ENCODE data around the gene SMIM45.

SMIM45 gene

DNA sequence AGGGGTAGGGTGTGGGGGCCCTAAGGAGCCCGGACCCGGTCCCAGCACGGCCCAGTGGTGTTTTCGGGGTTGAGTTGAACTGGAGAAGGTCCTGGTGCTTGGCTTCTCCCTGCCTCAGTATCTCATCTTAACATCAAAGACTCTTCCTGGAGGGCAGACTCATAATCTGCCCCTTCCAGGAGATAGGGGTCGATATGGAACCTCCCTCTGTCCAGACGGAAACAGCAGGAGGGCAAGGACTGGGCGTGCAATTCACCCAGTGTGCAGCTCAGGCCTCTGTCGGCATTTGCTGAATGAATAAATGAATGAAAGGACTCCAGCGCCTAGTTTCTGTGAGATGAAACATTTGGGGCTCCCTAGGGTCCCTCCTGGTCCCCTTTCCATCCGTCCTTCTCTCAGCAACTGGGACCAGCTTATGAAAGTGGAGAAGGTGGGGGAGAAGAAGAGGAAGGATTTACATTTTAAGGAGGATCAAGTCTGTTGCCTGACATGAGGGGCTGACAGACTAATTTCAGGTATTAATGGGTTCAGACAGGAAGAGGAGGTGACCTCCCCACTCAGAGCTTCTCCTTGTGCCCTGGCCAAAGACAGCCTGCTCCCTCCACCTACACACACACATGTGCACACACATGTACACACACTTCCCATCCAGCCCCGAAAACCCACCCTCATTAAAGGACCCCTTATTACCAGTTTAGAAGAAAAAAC, 36.0 kb upstream of the SMIM45 start:
- DNase-seq, result no peak

DNA sequence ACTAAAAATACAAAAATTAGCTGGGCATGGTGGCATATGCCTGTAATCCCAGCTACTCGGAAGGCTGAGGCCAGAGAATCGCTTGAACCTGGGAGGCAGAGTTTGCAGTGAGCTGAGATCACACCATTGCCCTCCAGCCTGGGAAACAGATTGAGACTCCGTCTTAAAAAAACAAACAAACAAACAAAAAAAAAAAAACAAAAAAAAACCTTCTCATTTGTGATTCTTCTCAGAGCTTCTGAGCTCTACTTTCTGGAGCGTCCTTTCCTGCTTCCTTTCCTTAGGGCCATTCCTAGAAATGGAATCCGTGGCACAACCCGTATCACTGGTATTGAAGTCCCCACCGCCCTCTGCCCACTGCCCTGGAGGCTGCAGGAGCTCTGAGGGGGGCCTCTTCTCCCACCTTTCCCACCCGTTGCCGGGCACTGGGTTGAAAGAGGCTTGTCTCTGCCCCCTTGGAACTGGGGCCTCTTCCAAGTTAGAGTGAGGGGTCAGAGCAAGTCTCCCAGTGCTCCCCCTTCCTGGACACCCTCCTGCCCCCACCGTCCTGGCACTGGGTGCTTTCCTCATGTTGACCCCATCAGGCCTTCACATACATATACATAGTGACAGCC, 35.1 kb upstream of the SMIM45 start:
- no peak for DNase-seq

GRCh38 chr22:41917375-41917902, 34.5 kb upstream of the SMIM45 start:
- no peak for DNase-seq

DNA sequence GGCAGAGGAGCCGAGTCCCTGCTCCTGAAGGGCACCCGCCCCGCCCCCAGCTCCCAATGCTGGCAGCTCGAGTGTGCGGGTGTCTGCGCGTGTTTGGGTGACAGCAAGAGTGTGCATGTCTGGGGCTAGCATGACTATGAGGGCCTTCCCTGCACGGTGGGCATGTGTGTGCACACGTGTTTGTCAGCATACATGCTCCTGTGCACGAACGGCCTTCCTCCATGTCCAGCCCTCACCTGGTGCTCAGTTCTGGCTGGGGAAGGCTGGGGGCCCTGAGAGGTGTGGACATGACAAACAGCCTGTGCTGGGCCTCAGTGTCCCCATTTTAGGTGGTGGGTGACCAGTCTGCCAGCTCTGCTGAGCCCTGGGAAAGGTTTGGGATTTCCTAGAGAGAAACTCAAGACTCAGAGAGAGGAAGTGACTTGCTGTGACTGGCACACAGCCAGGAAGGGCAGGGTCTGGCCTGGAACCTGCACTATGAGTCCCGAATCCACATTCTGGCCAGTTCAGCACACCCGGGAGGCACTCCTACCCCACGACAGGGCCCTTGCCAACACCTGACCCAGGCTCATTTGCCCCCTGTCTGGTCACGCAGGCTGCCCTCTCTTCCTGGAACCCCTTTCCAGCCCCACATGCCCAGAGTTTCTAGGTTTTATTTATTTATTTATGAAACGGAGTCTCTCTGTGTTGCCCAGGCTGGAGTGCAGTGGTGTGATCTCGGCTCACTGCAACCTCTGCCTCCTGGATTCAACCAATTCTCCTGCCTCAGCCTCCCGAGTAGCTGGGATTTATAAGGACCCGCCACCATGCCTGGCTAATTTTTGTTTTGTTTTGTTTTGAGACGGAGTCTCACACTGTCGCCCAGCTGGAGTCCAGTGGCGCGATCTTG, 33.8 kb upstream of the SMIM45 start:
- DNase-seq, result peak; percentile 61

DNA sequence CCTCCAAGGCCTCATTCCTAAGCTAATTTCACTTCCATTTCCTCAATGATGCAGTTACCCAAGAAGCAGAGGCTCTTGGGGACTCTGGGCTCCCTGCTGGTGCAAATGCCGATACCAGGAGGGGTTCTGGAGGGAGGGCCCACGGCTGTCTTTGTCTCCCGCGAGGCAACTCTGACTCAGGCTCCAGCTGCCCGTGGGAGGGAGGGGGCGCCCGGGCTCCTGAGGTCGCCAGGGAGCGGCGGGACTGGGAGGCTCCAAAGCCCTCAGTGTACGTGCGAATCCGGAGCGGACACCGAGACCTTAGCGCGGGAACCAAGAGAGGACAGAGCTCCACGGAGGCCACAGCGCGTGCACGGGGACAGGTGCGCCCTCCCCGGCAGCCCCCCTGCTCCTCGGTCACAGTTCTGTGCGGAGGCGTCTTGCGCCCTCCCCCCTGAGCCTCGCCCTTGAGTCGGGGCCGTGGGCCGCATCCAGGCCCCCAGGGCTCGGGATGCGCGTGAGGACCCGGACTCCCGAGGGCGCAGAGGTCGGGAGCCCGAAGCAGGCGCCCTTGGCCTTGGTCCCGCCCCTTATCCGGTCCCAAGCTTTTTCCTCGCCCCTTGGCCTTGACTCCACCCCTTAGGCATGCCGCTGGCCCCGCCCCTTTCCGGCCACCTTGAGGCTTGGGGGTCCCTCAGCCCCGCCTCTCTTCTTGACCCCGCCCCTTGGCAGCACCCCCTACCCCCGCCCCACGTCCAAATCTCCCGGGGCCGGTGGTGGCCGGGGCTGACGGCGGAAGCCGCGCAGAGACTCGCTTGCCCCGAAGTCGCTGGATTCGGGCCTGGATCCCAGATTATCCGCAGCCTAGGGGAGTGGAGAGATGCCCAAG, 32.4 kb upstream of the SMIM45 start:
- peak; percentile 77 for DNase-seq

GRCh38 chr22:41920271-41920976, 31.5 kb upstream of the SMIM45 start:
- no peak for DNase-seq

GRCh38 chr22:41922328-41922727, 29.6 kb upstream of the SMIM45 start:
- DNase-seq, result no peak

- no peak for DNase-seq
Observed at GRCh38 chr22:41922940-41923594, 28.9 kb upstream of the SMIM45 start.

GRCh38 chr22:41923595-41924276, 28.2 kb upstream of the SMIM45 start:
- no peak for DNase-seq

GRCh38 chr22:41925783-41926460, 26.0 kb upstream of the SMIM45 start:
- peak; percentile 90 for DNase-seq

DNA sequence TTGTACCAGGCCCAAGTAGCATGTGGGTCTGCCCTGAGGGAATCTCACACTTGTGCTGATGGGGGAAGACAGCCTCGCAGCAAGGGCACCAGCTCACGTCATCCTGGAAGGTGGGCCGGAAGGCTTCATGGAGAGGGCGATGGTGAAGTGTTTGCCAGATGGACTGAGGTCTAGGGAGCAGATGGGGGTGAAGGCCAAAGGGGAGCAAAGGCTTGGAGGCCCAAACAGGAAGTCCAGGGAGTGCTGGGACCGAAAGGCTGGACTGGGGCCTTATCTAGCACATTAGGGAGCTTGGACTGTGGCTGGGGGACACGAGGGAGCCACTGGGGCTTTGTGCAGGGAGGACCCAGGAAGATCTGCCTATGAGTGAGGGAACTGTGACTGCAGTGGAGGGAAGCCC, 24.1 kb upstream of the SMIM45 start:
- DNase-seq, result no peak

- no peak for DNase-seq
Observed at GRCh38 chr22:41928593-41929417, 23.1 kb upstream of the SMIM45 start.

DNA sequence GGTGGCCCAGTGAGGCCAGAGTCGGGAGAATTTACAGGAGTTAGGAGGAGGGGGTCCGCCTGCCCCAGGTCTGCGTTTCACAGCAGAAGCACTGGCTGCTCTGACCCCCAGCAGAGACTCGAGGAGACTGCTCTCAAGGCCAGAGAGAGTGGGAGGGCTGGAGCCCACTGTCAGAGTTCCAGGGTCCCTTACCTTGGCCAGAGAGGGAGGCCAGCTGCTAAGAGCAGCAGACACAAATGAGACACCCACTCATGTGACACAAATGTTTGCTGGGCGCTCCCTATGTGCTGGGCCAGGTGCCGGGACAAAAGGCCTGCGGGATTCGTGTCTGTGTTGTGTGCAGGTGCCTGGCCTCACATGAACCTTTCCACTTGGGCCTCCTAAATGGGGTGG, 22.5 kb upstream of the SMIM45 start:
- DNase-seq, result no peak

GRCh38 chr22:41931701-41932269, 20.2 kb upstream of the SMIM45 start:
- no peak for DNase-seq

GRCh38 chr22:41932353-41932752, 19.6 kb upstream of the SMIM45 start:
- no peak for DNase-seq

DNA sequence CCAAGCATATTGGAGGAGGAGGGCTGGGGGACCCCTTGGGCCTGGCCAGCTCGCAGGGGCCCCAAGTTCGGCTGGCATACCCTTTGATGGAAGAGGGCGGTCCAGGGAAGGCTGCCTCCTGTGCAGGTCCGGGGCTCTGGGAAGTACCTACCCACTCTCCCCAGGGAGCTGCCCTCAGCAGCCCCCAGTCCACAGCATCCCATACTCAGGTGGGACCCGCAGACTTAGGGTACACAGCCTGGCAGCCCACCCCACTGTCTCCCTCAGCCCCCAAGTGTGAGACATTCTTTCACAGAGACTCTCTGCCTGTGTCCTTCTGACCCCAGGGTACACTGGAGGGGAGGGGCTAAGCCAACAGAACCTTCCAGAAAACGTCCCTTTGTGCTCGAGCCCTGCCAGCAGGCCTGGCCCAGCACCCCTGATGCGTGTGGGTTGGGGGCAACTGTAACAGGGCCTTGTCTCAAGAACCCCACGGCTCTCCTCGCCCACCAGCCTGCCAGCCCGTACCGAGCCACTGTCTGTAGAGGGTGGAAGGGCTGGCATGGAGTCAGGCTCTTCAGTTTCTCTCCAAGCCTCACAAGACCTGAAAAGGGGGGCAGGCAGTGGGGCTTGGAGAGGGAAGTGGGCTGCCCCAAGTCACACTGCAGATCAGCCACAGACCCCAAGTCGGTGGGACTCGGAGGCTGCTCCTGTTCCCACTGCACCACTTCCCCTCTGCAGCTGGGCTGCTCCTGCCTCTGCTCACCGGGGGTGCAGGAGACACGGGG, 18.4 kb upstream of the SMIM45 start:
- no peak for DNase-seq

GRCh38 chr22:41934284-41935014, 17.5 kb upstream of the SMIM45 start:
- no peak for DNase-seq

Data from activated CD8-positive, alpha-beta memory T cell treated with anti-CD3 and anti-CD28 coated beads, Interleukin-2, amount 50 U/mL, for 48 hours (primary cell).